Peyer's patch (tissue), 4 donors: ENCODE results near the gene ASTN1.

Source experiments
- POLR2A ChIP-seq, 2 donors: fragments of 450-650 bp; IDR thresholded peaks; one replicate each; pipeline ENCODE4 v1.5.1; 2017; ENCODE audit warnings: antibody characterized with exemption in 2 of 2, mild to moderate bottlenecking in 2 of 2, moderate library complexity in 2 of 2
- TF ChIP-seq, protein P1 (sequence below), 6 experiments: fragments of 450-650 bp in 4 of 6; fragments of 200-600 bp in 2 of 6; sonication (generic) in 1 of 6; IDR thresholded peaks; one replicate each; pipeline ENCODE4 v1.5.1; 2017 to 2019; ENCODE audit warnings: antibody characterized with exemption in 6 of 6, mild to moderate bottlenecking in 3 of 6, moderate library complexity in 1 of 6

DNA sequence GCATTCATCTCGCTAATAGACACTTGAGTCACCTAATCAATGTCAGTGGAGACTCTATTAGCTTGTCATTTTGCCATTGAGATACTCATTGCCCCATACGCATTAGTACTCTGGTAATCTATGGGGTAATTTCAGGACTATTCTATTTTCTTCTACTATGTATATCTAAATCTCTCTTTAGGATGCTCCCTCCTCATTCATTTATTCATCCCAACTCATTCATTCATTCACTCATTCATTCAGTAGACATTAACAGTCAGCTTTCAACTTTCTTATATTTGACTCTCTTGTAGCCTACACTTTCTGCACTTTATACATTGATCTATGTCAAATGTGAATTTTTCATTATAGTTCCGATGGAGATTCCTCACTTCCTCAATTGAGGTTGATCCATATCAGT, 170.9 kb downstream of the ASTN1 start:
- TF ChIP-seq, protein P1, sequence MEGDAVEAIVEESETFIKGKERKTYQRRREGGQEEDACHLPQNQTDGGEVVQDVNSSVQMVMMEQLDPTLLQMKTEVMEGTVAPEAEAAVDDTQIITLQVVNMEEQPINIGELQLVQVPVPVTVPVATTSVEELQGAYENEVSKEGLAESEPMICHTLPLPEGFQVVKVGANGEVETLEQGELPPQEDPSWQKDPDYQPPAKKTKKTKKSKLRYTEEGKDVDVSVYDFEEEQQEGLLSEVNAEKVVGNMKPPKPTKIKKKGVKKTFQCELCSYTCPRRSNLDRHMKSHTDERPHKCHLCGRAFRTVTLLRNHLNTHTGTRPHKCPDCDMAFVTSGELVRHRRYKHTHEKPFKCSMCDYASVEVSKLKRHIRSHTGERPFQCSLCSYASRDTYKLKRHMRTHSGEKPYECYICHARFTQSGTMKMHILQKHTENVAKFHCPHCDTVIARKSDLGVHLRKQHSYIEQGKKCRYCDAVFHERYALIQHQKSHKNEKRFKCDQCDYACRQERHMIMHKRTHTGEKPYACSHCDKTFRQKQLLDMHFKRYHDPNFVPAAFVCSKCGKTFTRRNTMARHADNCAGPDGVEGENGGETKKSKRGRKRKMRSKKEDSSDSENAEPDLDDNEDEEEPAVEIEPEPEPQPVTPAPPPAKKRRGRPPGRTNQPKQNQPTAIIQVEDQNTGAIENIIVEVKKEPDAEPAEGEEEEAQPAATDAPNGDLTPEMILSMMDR (IDR thresholded peaks at IDR 0.05) = no peak
- TF ChIP-seq POLR2A (IDR thresholded peaks at IDR 0.05) = no peak
